DND-41 (cell line): Measurements from ENCODE around the gene ZNF426.

Experiments
- EZH2 ChIP-seq: IDR thresholded peaks from 3 replicates; pipeline ENCODE4 v1.6.1; 2012; ENCODE audit warnings: borderline replicate concordance, low read depth, mild to moderate bottlenecking, moderate library complexity, low read length, inconsistent platforms; ENCODE audit not compliant: severe bottlenecking
- TF ChIP-seq, protein P1 (sequence below): IDR thresholded peaks from 2 replicates; pipeline ENCODE4 v1.5.1; 2012; ENCODE audit warnings: borderline replicate concordance, low read length, moderate library complexity, mild to moderate bottlenecking; ENCODE audit not compliant: poor library complexity, severe bottlenecking; ENCODE audit errors: extremely low read depth

DNA sequence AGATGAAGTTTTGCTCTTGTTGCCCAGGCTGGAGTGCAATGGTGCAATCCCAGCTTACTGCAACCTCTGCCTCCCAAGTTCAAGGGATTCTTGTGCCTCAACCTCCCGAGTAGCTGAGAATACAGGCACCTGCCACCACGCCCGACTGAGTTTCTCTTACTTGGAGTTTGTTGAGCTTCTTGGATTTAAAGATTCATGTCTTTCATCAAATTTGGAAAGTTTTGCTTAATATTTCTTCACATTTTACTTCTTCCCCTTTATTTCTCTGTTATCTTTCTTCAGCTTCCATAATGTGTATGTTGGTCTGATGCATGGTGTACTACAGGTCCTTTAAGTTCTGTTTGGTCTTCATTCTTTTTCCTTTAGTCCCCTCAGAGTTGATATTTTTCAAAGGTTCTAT, 31.2 kb downstream of the ZNF426 start:
- no peak for TF ChIP-seq EZH2
- TF ChIP-seq, protein P1, sequence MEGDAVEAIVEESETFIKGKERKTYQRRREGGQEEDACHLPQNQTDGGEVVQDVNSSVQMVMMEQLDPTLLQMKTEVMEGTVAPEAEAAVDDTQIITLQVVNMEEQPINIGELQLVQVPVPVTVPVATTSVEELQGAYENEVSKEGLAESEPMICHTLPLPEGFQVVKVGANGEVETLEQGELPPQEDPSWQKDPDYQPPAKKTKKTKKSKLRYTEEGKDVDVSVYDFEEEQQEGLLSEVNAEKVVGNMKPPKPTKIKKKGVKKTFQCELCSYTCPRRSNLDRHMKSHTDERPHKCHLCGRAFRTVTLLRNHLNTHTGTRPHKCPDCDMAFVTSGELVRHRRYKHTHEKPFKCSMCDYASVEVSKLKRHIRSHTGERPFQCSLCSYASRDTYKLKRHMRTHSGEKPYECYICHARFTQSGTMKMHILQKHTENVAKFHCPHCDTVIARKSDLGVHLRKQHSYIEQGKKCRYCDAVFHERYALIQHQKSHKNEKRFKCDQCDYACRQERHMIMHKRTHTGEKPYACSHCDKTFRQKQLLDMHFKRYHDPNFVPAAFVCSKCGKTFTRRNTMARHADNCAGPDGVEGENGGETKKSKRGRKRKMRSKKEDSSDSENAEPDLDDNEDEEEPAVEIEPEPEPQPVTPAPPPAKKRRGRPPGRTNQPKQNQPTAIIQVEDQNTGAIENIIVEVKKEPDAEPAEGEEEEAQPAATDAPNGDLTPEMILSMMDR, result no peak
